ENCODE results near the gene STXBP5L.

DNA sequence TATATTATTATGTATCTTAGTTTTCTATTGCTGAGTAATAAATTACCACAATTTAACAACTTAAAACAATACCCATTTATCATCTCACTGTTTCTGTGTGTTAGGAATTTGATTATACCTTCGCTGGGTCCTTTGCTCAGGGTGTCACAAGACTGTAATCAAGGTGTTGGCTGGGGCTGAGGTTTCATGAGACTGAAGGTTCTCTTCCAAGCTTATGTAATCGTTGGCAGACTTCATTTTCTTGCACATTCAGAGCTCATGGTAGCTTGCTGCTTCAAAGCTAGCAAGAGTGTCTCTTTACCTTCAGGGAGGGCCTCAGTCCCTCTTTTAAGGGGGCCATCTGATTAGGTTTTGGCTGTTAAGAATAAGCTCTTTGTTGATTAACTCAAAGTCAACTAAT, 344.7 kb downstream of the STXBP5L start:
- TF ChIP-seq, protein P1, sequence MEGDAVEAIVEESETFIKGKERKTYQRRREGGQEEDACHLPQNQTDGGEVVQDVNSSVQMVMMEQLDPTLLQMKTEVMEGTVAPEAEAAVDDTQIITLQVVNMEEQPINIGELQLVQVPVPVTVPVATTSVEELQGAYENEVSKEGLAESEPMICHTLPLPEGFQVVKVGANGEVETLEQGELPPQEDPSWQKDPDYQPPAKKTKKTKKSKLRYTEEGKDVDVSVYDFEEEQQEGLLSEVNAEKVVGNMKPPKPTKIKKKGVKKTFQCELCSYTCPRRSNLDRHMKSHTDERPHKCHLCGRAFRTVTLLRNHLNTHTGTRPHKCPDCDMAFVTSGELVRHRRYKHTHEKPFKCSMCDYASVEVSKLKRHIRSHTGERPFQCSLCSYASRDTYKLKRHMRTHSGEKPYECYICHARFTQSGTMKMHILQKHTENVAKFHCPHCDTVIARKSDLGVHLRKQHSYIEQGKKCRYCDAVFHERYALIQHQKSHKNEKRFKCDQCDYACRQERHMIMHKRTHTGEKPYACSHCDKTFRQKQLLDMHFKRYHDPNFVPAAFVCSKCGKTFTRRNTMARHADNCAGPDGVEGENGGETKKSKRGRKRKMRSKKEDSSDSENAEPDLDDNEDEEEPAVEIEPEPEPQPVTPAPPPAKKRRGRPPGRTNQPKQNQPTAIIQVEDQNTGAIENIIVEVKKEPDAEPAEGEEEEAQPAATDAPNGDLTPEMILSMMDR (IDR thresholded peaks at IDR 0.05; ENCODE audit: poor library complexity, severe bottlenecking): no peak
- TF ChIP-seq TAF1 (IDR thresholded peaks at IDR 0.05; ENCODE audit: low read depth): no peak
